ENCODE data around the gene NFIA.

The NFIA gene

GRCh38 chr1:61299463-61299862 lies 217.1 kb downstream of the NFIA start:
- DNase-seq (ENCODE audit: low spot score): no peak

DNA sequence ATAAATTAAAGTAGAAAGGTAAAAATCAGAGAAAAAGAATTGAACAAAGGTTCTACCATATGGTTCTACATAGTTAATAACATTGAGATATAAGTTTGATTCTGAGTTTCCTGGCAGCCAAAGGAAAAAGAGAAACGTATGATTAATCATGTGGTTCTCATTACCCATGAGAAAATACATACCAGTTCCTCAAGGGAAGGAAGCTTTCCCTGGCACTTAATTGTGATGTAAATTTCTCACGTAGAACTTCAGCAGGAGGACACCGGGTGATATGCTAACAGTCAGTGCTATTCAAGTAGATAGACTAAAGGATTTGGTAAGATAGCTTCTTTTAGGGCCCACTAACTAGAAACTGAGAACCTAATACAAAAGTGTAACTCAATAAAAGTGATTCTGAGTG lies 218.5 kb downstream of the NFIA start:
- DNase-seq (ENCODE audit: low spot score): no peak

DNA sequence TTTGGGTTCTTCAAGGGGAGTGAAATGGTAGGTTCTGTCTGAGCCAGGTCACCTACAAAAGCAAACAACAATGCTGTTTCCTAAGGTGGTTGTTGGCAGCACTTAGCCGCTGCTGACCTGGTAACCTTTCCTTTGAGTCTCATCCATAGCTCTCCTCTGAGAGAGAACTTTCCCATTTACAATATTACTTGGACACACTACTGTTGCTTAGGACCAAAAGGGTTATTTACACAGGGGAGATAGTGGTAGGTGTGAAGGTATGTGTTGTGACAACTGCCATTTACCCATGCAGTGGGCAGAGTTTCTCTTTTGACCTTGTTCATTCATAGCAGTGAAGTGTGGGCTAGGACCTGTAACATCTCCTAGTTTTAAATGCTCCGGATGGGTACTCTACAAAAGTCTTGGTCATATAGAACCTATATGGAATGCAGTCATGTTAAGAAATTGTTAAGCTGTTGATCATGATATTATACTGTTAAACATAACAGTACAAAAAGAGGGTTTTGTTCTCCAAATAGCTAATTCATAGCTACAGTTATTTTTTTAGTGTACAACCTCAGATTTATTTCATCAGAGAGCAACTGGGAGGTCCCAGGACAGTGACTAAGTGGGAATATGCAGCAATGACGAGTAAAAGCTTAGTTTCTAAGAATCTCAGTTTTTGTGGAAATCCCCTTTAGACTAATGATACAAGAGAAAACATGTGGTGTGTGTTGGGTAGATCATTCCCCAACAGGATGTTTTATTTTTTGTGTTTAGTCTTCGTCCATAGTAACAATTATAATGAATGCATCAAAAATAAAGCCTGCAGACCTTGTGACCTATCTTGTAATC lies 219.7 kb downstream of the NFIA start:
- DNase-seq (ENCODE audit: low spot score): peak; percentile 16

DNA sequence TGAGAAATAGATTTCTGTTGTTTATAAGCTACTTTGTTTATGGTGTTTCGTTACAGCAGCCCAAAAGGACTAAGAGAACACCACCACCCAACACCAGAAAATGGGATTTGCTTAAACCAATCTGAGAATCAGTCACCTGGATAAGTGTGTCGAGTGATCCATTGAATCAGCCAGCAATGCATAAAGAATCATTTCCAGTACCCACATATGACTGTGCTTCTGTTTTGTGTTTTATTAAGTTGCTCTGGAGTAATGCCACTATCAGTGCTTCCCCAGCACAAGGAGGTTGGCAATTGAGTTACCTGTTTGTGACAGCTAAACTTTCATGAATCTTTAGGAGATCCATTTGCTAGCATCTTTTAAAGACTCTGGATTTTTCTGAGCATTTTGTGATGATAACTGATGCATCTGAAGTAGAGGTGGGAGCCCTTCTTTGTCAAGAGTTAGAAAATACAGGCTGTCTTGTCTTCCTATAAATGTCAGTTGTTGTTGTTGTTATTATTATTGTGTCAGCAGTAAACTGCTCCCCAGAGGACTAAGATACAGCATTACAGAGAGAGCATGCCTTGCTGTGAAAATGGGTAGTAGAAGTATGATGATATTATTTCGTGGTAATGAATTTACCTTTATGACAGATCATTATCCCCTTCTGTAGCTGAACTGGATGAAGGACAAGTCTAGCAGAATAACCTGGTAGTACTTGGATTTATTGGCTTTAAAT lies 225.2 kb downstream of the NFIA start:
- no peak for DNase-seq (ENCODE audit: low spot score)

DNA sequence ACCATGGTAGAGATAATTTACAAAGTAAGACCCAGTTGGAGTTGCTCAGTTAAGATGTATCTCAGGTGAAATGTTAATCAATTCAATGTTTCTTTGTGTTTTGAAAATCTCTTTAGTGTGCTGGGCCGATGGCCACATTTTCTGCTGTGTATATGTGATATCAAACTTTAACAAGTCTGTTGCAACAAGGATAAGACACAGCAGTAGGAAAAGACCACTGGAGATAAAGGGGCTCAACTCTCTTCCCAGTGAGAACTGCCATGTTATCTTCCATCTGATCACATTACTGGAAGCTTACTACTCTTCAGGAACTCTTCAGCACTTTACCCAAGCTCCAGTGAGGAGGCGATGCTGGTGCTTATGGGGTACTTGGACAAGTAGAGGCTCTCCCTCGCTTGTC lies 227.7 kb downstream of the NFIA start:
- no peak for DNase-seq (ENCODE audit: low spot score)

GRCh38 chr1:61310538-61310937 lies 228.2 kb downstream of the NFIA start:
- DNase-seq (ENCODE audit: low spot score): no peak

- DNase-seq (ENCODE audit: low spot score): no peak
Measured at GRCh38 chr1:61313906-61314422, 231.6 kb downstream of the NFIA start.

GRCh38 chr1:61315011-61315410 lies 232.7 kb downstream of the NFIA start:
- DNase-seq (ENCODE audit: low spot score): no peak

- no peak for DNase-seq (ENCODE audit: low spot score)
Measured at GRCh38 chr1:61316493-61316892, 234.1 kb downstream of the NFIA start.

GRCh38 chr1:61318319-61319125 lies 236.2 kb downstream of the NFIA start:
- no peak for DNase-seq (ENCODE audit: low spot score)

DNA sequence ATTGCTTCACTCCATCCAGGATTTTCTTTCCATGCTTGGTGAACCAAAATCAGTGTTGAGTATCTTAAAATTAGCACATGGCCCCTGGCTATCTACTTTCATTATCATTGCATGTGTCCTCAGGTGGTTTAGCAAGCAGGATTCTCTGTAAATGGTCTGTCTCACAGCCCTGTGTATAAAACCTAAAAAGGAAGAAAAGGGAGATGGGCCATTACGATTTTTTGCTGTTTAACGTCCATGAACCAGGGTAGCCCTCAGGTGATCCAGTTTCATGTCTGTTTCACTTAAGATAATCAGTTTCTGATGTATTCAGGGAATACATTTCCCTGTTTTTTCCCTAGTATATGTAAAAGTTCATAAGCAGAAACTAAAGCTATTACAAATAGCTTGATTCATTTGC lies 238.2 kb downstream of the NFIA start:
- DNase-seq (ENCODE audit: low spot score): no peak

DNA sequence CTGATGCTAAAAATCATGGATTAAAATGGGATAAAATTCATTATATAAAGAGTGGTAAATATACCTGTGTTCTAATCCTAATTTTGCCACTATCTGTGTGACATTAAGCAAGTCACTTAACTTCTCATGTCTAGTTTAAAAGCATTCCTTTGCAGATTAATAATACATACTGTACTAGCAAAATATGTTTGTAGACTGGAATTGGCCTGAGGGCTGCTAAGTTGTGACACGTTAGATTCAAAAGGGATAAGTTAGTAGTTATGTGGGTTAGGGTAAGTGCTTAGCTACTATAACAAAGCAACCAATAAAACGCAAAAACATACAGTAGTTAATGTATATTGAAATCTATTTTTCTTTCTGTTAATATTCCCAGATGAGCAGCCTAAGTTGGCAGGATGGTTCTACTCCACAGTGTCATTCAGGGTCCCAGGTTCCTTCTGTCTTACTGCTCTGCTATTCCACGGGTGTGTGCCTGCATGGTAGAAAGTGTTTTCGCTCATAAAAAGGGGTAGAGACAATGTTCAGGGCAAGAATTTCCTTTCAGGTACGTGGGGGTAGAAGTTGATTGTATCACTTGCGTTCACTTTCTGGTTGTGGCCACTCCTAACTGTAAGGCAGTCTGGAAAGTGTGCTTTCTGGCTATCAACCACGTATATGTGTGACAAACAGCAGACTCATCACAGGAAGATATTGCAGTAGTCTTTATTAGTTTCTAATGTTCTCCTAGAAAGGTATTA lies 239.8 kb downstream of the NFIA start:
- DNase-seq (ENCODE audit: low spot score): no peak

GRCh38 chr1:61322769-61323168 lies 240.4 kb downstream of the NFIA start:
- no peak for DNase-seq (ENCODE audit: low spot score)

DNA sequence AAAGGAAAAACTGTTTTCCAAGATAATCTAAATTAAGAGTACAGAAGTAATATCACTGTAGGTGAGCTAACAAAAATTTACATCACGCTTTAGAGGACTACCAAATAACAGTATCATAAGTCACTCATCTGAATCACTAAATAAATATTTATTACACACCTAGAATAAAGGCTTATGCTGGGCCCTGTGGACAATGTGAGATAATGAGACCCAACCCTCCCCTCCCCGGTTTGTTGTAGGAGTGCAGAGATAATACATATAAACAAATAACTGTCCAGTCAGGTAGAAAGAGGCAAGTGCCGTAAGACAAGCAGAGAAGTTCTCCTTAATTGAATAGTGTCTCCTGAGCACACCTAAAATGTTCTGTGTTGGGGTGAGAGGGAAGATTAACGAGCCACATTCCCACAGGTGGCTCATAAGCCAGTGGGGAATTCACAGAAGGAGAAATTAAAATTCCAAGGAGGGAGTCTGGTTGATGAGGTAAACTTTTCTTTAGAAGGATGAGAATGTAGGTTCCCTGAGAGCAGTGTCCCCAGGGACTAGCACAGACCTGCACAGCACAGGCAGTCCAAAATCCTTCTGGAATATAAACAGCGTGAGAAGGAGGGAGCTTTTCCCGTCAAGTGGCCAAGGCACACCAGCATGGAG lies 241.4 kb downstream of the NFIA start:
- no peak for DNase-seq (ENCODE audit: low spot score)

DNA sequence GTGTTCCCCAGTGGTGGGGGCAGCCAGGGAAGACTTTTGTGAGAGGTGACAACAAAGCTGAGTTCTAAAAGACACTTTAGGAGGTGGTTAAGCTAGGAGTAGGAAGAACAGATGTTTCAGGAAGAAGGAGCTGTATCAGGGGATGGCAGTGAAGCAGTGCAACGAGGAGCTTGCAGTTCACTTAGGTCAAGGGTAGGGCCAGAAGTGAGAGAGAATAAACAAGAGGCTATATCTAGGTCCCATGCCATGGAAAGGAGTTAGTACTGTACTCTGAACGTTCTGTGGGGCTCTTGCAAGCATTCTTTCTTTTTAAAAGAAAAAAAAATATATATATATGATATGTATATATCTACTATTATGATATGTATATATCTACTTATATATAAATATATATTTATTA lies 244.4 kb downstream of the NFIA start:
- no peak for DNase-seq (ENCODE audit: low spot score)

GRCh38 chr1:61327436-61327835 lies 245.1 kb downstream of the NFIA start:
- DNase-seq (ENCODE audit: low spot score): no peak

- no peak for DNase-seq (ENCODE audit: low spot score)
Measured at GRCh38 chr1:61329556-61329955, 247.2 kb downstream of the NFIA start.

- DNase-seq (ENCODE audit: low spot score): no peak
Measured at GRCh38 chr1:61330018-61330417, 247.7 kb downstream of the NFIA start.

DNA sequence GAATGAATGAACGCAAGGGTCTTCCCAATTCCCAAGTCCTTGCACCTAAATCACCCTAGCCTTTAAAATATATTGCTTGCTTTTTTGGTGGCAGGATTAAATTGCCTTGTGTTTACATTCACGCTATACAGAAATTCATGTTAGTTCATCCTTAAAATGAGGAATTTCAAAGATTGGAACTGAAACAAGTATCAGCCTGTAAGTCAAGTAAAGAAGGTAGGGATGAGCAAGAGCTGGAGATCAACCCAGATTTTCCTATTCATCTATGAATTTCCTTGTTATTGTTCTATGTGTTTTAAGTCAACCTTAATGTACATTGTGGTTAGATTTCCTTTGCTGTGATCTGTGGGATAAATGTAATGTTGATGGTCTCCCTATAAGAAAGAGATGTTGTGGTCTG lies 248.2 kb downstream of the NFIA start:
- DNase-seq (ENCODE audit: low spot score): no peak

DNA sequence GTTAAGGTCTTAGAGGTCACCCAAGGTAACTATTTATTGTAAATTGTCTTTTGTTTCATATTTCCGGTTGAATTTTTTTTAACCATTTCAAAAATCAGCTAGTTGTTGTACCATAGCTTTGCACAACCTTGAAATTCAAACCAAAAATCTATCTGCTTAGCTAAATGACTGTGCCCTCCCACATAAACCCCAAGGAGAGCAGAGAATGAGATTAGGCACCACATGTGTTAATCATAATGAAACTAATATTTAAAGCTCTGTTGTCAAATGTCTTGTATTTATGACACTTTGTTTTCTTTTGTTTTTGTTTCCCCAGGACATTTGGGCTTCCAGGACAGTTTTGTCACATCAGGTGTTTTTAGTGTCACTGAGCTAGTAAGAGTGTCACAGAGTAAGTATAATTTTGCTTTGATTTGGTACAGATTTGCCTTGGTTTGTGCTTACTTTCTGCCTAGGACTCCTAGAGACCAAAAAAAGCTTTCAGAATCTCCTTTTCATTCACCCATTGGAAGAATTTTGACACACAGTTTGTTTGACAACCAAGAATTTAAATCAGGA lies 249.9 kb downstream of the NFIA start:
- DNase-seq (ENCODE audit: low spot score): no peak

- no peak for DNase-seq (ENCODE audit: low spot score)
Measured at GRCh38 chr1:61332796-61333195, 250.4 kb downstream of the NFIA start.

Data from CD4-positive, alpha-beta T cell treated with Interleukin-2 at 100 ng/mL for 4 hours (primary cell).